ENCODE measurements around the gene DCDC1.

The DCDC1 gene

GRCh38 chr11:31247321-31247720, 122.2 kb downstream of the DCDC1 start:
- TF ChIP-seq CTCF (IDR thresholded peaks at IDR 0.05; ENCODE audit: low read depth, low read length) = no peak

GRCh38 chr11:31246451-31247165, 122.9 kb downstream of the DCDC1 start:
- TF ChIP-seq CTCF (IDR thresholded peaks at IDR 0.05; ENCODE audit: low read depth, low read length) = no peak
- no peak overlapping the region for H3K4me3 ChIP-seq (ENCODE audit: low read depth, low read length)

More at GRCh38 chr11:31247321-31247720, 122.2 kb downstream of the DCDC1 start:
- H3K4me3 ChIP-seq (ENCODE audit: low read depth, low read length) = no peak overlapping the region

- no peak overlapping the region for H3K4me3 ChIP-seq (ENCODE audit: low read depth, low read length)
- TF ChIP-seq CTCF (IDR thresholded peaks at IDR 0.05; ENCODE audit: low read depth, low read length) = no peak
These were observed 125.8 kb downstream of the DCDC1 start for GRCh38 chr11:31243706-31244105.

- no peak overlapping the region for H3K4me3 ChIP-seq (ENCODE audit: low read depth, low read length)
- peak; percentile 9; the same call in 1 of the 2 replicates for TF ChIP-seq CTCF (IDR thresholded peaks at IDR 0.05; ENCODE audit: low read depth, low read length)
These were observed 129.1 kb downstream of the DCDC1 start for GRCh38 chr11:31240340-31240904.

GRCh38 chr11:31237819-31238760, 131.4 kb downstream of the DCDC1 start:
- no peak for TF ChIP-seq CTCF (IDR thresholded peaks at IDR 0.05; ENCODE audit: low read depth, low read length)
- no peak overlapping the region for H3K4me3 ChIP-seq (ENCODE audit: low read depth, low read length)

- no peak overlapping the region for H3K4me3 ChIP-seq (ENCODE audit: low read depth, low read length)
- no peak for TF ChIP-seq CTCF (IDR thresholded peaks at IDR 0.05; ENCODE audit: low read depth, low read length)
These were observed 133.4 kb downstream of the DCDC1 start for GRCh38 chr11:31236143-31236542.
